Spleen (tissue), 7 donors: ENCODE measurements around the gene GTSF1L.

ENCODE experiments used
- POLR2A ChIP-seq, 3 donors: fragments of 450-650 bp; IDR thresholded peaks; one replicate each; pipeline ENCODE4 v1.5.1; 2017; ENCODE audit warnings: antibody characterized with exemption in 3 of 3, mild to moderate bottlenecking in 1 of 3
- POLR2AphosphoS5 ChIP-seq, 3 donors: sonication (generic); formaldehyde crosslinking; IDR thresholded peaks; one replicate each; pipeline ENCODE4 v1.5.1; 2017; ENCODE audit warnings: antibody characterized with exemption in 3 of 3
- TF ChIP-seq, protein P1 (sequence below), 11 experiments: fragments of 200-600 bp in 7 of 11; fragments of 450-650 bp in 4 of 11; sonication (generic) in 4 of 11; IDR thresholded peaks in 8 of 11; conservative IDR thresholded peaks in 3 of 11; 1 replicate in 7 of 11; 2 replicates in 4 of 11; pipeline versions ENCODE4 v1.4.0 to v1.8.0; 2016 to 2021; ENCODE audit warnings: antibody characterized with exemption in 11 of 11, inconsistent platforms in 4 of 11, mild to moderate bottlenecking in 1 of 11
- donor health status: DM: no; HTN: no; CAD: no; lungs with moderate emphysema.
- donor health status: DM: no; HTN: no; CAD: no.
- donor health status: DM: no; HTN: no; CAD: no.

DNA sequence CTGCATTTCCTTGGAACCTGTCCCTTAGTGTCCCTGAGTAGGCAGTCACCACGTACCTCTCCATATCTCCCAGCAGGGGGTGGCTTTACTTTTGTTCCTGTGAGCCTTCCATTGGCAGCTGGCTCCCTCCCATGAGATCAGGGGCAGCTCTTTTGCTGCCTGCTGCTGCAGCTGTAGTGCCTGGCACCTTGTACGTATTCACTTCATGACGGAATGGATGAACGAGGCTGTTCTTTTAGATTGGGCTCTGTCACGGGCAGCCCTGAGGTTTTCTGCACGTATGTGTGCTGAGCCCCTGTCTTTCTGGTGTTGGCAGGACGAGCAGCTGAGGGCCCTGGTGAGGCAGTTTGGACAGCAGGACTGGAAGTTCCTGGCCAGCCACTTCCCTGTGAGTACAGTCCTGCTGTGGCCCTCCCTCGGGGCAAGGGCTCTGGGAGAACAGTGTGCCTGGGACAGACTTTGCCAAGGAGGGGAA, 45.3 kb downstream of the GTSF1L start:
- TF ChIP-seq POLR2AphosphoS5 (IDR thresholded peaks at IDR 0.05): peak in 1 of 3 donors; percentile 5
- TF ChIP-seq, protein P1, sequence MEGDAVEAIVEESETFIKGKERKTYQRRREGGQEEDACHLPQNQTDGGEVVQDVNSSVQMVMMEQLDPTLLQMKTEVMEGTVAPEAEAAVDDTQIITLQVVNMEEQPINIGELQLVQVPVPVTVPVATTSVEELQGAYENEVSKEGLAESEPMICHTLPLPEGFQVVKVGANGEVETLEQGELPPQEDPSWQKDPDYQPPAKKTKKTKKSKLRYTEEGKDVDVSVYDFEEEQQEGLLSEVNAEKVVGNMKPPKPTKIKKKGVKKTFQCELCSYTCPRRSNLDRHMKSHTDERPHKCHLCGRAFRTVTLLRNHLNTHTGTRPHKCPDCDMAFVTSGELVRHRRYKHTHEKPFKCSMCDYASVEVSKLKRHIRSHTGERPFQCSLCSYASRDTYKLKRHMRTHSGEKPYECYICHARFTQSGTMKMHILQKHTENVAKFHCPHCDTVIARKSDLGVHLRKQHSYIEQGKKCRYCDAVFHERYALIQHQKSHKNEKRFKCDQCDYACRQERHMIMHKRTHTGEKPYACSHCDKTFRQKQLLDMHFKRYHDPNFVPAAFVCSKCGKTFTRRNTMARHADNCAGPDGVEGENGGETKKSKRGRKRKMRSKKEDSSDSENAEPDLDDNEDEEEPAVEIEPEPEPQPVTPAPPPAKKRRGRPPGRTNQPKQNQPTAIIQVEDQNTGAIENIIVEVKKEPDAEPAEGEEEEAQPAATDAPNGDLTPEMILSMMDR (IDR thresholded peaks at IDR 0.05 in 8 of 11, conservative IDR thresholded peaks at IDR 0.05 in 3 of 11): peak in 2 of 11 experiments; percentile 8 to 12
- no peak for TF ChIP-seq POLR2A (IDR thresholded peaks at IDR 0.05)
